Measurements from ENCODE around the gene C2orf81. TPM values are rescaled to one million over a fixed set of nuclear protein-coding genes. Genes with fewer than 3 reads are reported as not detected.

Gene C2orf81
- polyA plus RNA-seq, 1 donor from 2014 or later: 3.3 TPM

DNA sequence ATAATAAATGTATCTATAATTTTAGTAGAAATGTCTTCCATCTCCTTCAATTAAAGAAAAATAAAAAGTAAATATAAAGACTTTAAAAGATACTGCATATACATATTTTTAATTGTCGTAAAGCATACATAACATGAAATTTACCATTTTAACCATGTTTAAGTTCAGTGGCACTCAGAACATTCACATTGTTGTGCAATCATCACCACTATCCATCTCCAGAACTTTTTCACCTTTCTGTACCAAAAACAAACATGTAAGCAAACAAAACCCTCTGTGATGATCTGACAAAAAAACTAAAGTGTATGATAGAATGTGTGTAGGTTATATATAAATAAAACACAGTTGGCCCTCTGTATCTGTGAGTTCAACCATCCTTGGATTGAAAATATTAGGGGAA lies 27.9 kb downstream of the C2orf81 start:
- Histone ChIP-seq H3K4me3 (ENCODE audit: low read length) (no peak overlapping the region), H3K27ac (ENCODE audit: low read length) (no peak overlapping the region), H4K20me1 (ENCODE audit: insufficient read depth) (no peaks in the 10 kb centered on the region), H3K27me3 (ENCODE audit: insufficient read depth, low read depth, low read length) (no peaks in the 10 kb centered on the region), H3K36me3 (ENCODE audit: insufficient read depth, low read length) (no peaks in the 10 kb centered on the region), H3K9me2 (ENCODE audit: insufficient read depth, low read length) (no peaks in the 10 kb centered on the region), H3F3A (ENCODE audit: insufficient read depth, low read length, poor library complexity, severe bottlenecking) (no peaks in the 10 kb centered on the region), H3K79me2 (replicated peaks; ENCODE audit: insufficient read depth, low read length) (peaks cover 30% of the 10 kb centered on the region), H3K9ac (ENCODE audit: low read length) (no peak overlapping the region), H2AFZ (ENCODE audit: low read depth, low read length) (no peak overlapping the region), H3K4me2 (ENCODE audit: low read length) (no peak overlapping the region), H3K9me3 (ENCODE audit: low read length) (no peaks in the 10 kb centered on the region)
- no peak for TF ChIP-seq POLR2AphosphoS5 (IDR thresholded peaks at IDR 0.05)
- no peak for TF ChIP-seq EZH2 (IDR thresholded peaks at IDR 0.05; ENCODE audit: borderline replicate concordance, insufficient read depth, low read length, poor library complexity, severe bottlenecking)
- no peak for TF ChIP-seq TAF1 (IDR thresholded peaks at IDR 0.05; ENCODE audit: low read depth)

- no peaks in the 10 kb centered on the region for H3K36me3 ChIP-seq (ENCODE audit: insufficient read depth, low read length)
- H3K27ac ChIP-seq (ENCODE audit: low read length): no peak overlapping the region
- H3K4me3 ChIP-seq (ENCODE audit: low read length): peak overlapping the region; percentile 84
- H4K20me1 ChIP-seq (ENCODE audit: insufficient read depth): no peaks in the 10 kb centered on the region
- TF ChIP-seq TAF1 (IDR thresholded peaks at IDR 0.05; ENCODE audit: low read depth) (no peak), REST (IDR thresholded peaks at IDR 0.05; ENCODE audit: borderline replicate concordance) (no peak), POLR2AphosphoS5 (IDR thresholded peaks at IDR 0.05) (no peak), MXI1 (conservative IDR thresholded peaks at IDR 0.05; ENCODE audit: poor library complexity, severe bottlenecking) (no peak), CTCF (IDR thresholded peaks at IDR 0.05; ENCODE audit: poor library complexity, severe bottlenecking) (no peak), EZH2 (IDR thresholded peaks at IDR 0.05; ENCODE audit: borderline replicate concordance, insufficient read depth, low read length, poor library complexity, severe bottlenecking) (no peak), RAD21 (conservative IDR thresholded peaks at IDR 0.05) (no peak), SMC3 (conservative IDR thresholded peaks at IDR 0.05; ENCODE audit: poor library complexity) (no peak)
- peak overlapping the region; percentile 78 for H3K9ac ChIP-seq (ENCODE audit: low read length)
- no peaks in the 10 kb centered on the region for H3K9me3 ChIP-seq (ENCODE audit: low read length)
- no peaks in the 10 kb centered on the region for H3K9me2 ChIP-seq (ENCODE audit: insufficient read depth, low read length)
- H3K27me3 ChIP-seq (ENCODE audit: insufficient read depth, low read depth, low read length): no peaks in the 10 kb centered on the region
- H3K79me2 ChIP-seq (replicated peaks; ENCODE audit: insufficient read depth, low read length): peaks cover 41% of the 10 kb centered on the region
- H2AFZ ChIP-seq (ENCODE audit: low read depth, low read length): no peak overlapping the region
- H3K4me2 ChIP-seq (ENCODE audit: low read length): peak overlapping the region; percentile 11
- no peaks in the 10 kb centered on the region for H3F3A ChIP-seq (ENCODE audit: insufficient read depth, low read length, poor library complexity, severe bottlenecking)
Measured at GRCh38 chr2:74392449-74392743, 29.0 kb downstream of the C2orf81 start.

Measured in neural cell (in vitro differentiated cells).